Stimulated activated CD8-positive, alpha-beta memory T cell treated with anti-CD3 and anti-CD28 coated beads, Interleukin-7, amount 100 ng/mL, for 4 hours (primary cell): ENCODE measurements around the gene ORC2.

Experiments used
- DNase-seq, 2 donors: peaks; one replicate each; pipeline ENCODE4 v3.0.0-alpha.2; 2020; ENCODE audit warnings: low read depth in 2 of 2

Gene ORC2

GRCh38 chr2:200861617-200862155 lies 101.8 kb downstream of the ORC2 start:
- DNase-seq, result no peak

GRCh38 chr2:200860092-200860795 lies 103.2 kb downstream of the ORC2 start:
- DNase-seq, result no peak
